KMS-11 (cell line): ENCODE data around the gene ZDHHC19.
"Not testable (repeated sequence)": the region's sequence is repeated elsewhere in the genome, so short reads cannot be mapped to it uniquely, and the experiment has no call there.

Source experiments
- H2AFZ ChIP-seq: fragments of 200-600 bp; sonication (generic); 2 replicates; pipeline ENCODE4 v1.6.1; 2016; ENCODE audit warnings: antibody characterized with exemption, mixed run types, low read depth
- H3K27ac ChIP-seq: fragments of 200-600 bp; sonication (generic); 2 replicates; pipeline ENCODE4 v1.6.1; 2016; ENCODE audit warnings: mild to moderate bottlenecking, mixed run types
- H3K27me3 ChIP-seq: fragments of 200-600 bp; sonication (generic); 2 replicates; pipeline ENCODE4 v1.6.1; 2017; ENCODE audit warnings: mild to moderate bottlenecking, low read depth, mixed run types, moderate library complexity; ENCODE audit not compliant: insufficient read depth
- H3K36me3 ChIP-seq: fragments of 200-600 bp; sonication (generic); 2 replicates; pipeline ENCODE4 v1.6.1; 2017; ENCODE audit warnings: mild to moderate bottlenecking, mixed run types; ENCODE audit not compliant: insufficient read depth
- H3K4me1 ChIP-seq: fragments of 200-600 bp; sonication (generic); 2 replicates; pipeline ENCODE4 v1.6.1; 2016; ENCODE audit warnings: mild to moderate bottlenecking, low read depth, mixed run types; ENCODE audit not compliant: poor library complexity, severe bottlenecking
- H3K4me2 ChIP-seq: fragments of 200-600 bp; sonication (generic); 2 replicates; pipeline ENCODE4 v1.7.0; 2016; ENCODE audit warnings: mild to moderate bottlenecking, mixed run types
- H3K4me3 ChIP-seq: fragments of 200-600 bp; sonication (generic); IDR thresholded peaks from 2 replicates; pipeline ENCODE4 v1.6.1; 2017; ENCODE audit warnings: low read depth, low read length, mixed read lengths; ENCODE audit not compliant: insufficient read depth
- H3K79me2 ChIP-seq: fragments of 200-600 bp; sonication (generic); 2 replicates; pipeline ENCODE4 v1.6.1; 2016; ENCODE audit warnings: low read depth, mixed run types; ENCODE audit not compliant: insufficient read depth
- H3K9ac ChIP-seq: fragments of 200-600 bp; sonication (generic); 2 replicates; pipeline ENCODE4 v1.6.1; 2016; ENCODE audit warnings: mild to moderate bottlenecking, mixed run types
- H4K20me1 ChIP-seq: fragments of 200-600 bp; sonication (generic); 2 replicates; pipeline ENCODE4 v1.6.1; 2016; ENCODE audit warnings: mild to moderate bottlenecking, mixed run types; ENCODE audit not compliant: insufficient read depth
- TF ChIP-seq, protein P1 (sequence below): fragments of 200-600 bp; sonication (generic); conservative IDR thresholded peaks from 2 replicates; pipeline ENCODE4 v1.6.1; 2017; ENCODE audit warnings: low read depth, mild to moderate bottlenecking, antibody characterized with exemption, low read length, moderate library complexity, mixed read lengths

The ZDHHC19 gene

DNA sequence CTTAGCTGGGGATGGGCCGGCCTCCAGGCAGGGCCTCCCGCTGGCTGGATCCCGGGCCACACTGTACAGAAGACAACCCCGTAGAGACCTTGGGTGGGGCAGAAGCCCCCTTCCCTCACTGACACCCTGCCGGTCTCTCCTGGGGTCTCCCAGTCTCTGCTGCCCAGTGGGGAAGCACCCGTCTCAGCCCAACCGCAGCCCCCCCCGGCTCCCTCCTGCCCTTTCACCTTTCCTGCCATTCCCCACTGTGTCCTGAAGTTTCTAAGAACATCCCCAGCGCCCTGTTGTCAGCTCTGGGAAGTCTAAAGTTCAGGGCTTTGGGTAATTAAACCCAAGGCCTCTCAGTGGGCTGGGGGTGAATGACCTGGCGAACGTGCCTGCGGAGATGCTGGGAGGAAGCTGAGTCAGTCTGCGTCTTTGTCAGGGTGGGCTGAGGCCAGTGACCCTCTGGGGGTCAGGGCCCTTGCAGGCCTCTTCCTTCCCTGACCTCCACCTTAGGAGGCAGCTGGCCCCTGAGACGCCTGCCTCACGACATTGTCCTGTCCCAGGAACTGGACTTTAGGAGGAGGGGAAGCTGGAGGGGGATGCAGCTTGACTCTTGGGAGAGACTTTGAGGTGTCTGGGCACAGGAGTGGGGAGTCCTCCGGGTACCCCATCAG, 3.7 kb upstream of the ZDHHC19 start:
- no peaks in the 10 kb centered on the region for H4K20me1 ChIP-seq
- TF ChIP-seq, protein P1, sequence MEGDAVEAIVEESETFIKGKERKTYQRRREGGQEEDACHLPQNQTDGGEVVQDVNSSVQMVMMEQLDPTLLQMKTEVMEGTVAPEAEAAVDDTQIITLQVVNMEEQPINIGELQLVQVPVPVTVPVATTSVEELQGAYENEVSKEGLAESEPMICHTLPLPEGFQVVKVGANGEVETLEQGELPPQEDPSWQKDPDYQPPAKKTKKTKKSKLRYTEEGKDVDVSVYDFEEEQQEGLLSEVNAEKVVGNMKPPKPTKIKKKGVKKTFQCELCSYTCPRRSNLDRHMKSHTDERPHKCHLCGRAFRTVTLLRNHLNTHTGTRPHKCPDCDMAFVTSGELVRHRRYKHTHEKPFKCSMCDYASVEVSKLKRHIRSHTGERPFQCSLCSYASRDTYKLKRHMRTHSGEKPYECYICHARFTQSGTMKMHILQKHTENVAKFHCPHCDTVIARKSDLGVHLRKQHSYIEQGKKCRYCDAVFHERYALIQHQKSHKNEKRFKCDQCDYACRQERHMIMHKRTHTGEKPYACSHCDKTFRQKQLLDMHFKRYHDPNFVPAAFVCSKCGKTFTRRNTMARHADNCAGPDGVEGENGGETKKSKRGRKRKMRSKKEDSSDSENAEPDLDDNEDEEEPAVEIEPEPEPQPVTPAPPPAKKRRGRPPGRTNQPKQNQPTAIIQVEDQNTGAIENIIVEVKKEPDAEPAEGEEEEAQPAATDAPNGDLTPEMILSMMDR, result no peak
- no peak overlapping the region for H3K4me2 ChIP-seq
- no peak overlapping the region for H3K27ac ChIP-seq
- no peak overlapping the region for H3K4me3 ChIP-seq
- no peak overlapping the region for H3K9ac ChIP-seq
- no peak overlapping the region for H2AFZ ChIP-seq
- H3K27me3 ChIP-seq, result no peaks in the 10 kb centered on the region; the same call in 1 of the 2 replicates
- H3K79me2 ChIP-seq, result no peaks in the 10 kb centered on the region
- H3K4me1 ChIP-seq, result no peaks in the 10 kb centered on the region
- H3K36me3 ChIP-seq, result no peaks in the 10 kb centered on the region

DNA sequence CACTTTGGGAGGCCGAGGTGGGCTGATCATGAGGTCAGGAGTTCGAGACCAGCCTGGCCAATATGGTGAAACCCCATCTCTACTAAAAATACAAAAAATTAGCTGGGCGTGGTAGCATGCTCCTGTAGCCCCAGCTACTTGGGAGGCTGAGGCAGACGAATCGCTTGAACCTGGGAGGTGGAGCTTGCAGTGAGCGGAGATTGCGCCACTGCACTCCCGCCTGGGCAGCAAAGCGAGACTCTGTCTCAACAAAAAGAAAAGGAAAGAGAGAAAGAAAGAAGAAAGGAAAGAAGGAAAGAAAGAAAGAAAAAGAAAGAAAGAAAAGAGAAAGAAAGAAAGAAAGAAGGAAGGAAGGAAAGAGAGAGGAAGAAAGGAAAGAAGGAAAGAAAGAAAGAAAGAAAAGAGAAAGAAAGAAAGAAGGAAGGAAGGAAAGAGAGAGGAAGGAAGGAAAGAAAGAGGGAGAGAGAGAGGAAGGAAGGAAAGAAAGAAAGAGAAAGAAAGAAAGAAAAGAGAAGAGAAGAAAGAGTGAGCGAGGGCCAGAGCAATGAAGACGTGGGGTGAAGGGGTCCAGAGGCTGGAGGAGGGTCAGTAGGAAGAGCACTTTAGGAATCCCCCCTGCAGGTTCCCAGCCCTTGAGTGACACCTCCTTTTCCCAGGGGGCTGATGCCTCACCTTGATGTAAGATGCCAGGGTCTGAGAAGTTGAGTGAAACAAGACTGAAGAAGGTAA, 1.1 kb downstream of the ZDHHC19 start:
- H3K27me3 ChIP-seq, H3K4me2 ChIP-seq, H2AFZ ChIP-seq, H4K20me1 ChIP-seq, H3K9ac ChIP-seq, H3K4me1 ChIP-seq, H3K27ac ChIP-seq, H3K4me3 ChIP-seq, H3K36me3 ChIP-seq, H3K79me2 ChIP-seq: not testable (repeated sequence)

DNA sequence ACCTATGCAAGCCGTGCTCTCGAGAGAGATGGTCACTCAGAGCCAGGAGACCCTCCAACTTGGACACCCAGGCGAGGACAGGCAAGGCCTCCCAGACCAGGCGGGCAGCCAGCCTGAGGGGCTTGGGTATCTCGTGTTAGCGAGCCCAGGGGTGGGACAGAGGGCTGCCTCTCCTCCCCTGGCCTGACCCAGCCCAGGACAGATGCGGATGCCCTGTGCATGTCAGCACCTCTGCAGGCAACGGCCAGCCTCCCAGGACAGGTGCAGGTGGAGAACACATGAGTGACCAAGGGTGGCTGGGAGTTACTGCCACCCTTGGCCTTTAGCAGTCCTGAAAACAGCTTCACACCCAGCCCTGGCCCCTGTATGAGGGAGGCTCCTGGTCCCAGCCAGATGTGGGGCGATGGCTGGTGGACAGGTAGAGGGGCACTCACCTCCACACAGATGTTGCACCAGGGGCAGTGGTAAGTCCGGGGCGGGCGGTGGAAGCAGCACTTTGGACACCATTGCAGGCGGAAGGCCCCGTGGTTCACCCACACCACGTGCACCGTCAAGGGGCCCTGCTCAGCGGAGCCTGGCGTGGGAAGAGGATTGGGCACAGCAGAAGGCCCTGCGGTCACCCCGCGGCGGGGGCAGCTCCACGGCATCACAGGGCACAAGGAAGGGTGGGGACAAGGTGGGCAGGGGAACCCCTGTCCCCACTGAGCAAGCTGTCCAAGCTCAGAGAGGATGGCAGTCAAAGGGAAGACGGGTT, 2.1 kb downstream of the ZDHHC19 start:
- no peaks in the 10 kb centered on the region for H3K36me3 ChIP-seq
- no peak overlapping the region for H3K4me3 ChIP-seq
- H3K4me2 ChIP-seq, result no peak overlapping the region
- no peaks in the 10 kb centered on the region for H3K79me2 ChIP-seq
- no peak overlapping the region for H3K27ac ChIP-seq
- H4K20me1 ChIP-seq, result no peaks in the 10 kb centered on the region
- H3K9ac ChIP-seq, result no peak overlapping the region
- H2AFZ ChIP-seq, result 0 out of 2 replicates have a peak overlapping the region, but pooled peaks have one; percentile 47
- peaks cover 3% of the 10 kb centered on the region for H3K4me1 ChIP-seq
- H3K27me3 ChIP-seq, result no peaks in the 10 kb centered on the region
- TF ChIP-seq, protein P1, result no peak

DNA sequence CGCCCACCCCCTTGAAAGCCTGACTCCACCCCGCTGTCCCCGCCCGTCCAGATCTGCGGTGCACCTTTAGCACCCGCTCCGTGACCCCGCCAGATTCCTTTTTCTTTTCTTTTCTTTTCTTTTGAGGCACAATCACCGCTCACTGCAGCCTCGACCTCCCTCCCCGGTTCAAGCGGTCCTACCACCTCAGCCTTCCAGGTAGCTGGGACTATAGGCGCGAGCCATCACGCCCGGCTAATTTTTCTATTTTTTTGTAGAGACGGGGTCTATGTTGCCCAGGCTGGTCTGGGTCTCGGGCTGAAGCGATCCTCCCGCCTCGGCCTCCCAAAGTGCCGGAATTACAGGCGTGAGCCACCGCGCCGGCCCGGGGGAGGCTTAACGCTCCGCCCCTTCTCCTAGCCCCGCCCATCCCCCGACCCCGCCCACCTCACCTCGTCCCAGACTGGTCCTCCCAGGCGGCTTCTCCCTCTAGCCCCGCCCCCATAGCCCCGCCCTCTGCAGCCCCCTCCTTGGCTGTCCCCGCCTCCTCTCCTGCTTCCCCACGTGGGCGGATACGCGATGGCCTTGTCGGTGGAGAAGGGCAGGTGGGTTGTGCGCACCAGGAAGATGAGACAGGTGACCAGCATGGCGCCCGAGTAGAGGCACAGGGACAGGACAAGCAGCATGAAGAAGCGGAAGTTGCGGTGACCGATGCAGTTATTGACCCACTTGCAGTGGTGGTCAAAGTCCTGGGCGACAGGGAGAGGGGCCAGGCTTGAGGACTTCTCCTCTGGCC, 3.2 kb downstream of the ZDHHC19 start:
- peaks cover 3% of the 10 kb centered on the region for H3K4me1 ChIP-seq
- H3K79me2 ChIP-seq, result no peaks in the 10 kb centered on the region
- no peak overlapping the region for H3K27ac ChIP-seq
- H2AFZ ChIP-seq, result peak overlapping the region; percentile 81; the same call in 1 of the 2 replicates
- H3K4me2 ChIP-seq, result peak overlapping the region; percentile 96; the same call in 1 of the 2 replicates
- TF ChIP-seq, protein P1, result no peak
- no peak overlapping the region for H3K9ac ChIP-seq
- H3K36me3 ChIP-seq, result no peaks in the 10 kb centered on the region
- no peaks in the 10 kb centered on the region for H3K27me3 ChIP-seq
- H3K4me3 ChIP-seq, result no peak overlapping the region
- H4K20me1 ChIP-seq, result no peaks in the 10 kb centered on the region
